ENCODE measurements around the gene ARHGEF40. TPM values are rescaled to one million over a fixed set of nuclear protein-coding genes. Genes with fewer than 3 reads are reported as not detected.

Gene ARHGEF40
- total and polyA plus RNA-seq, 10 of the 15 experiments (the other 5 are each of a cell fraction or from before 2014, with no cell fraction given) = 0.03 to 0.31 (median 0.08) TPM; not detected in 2

DNA sequence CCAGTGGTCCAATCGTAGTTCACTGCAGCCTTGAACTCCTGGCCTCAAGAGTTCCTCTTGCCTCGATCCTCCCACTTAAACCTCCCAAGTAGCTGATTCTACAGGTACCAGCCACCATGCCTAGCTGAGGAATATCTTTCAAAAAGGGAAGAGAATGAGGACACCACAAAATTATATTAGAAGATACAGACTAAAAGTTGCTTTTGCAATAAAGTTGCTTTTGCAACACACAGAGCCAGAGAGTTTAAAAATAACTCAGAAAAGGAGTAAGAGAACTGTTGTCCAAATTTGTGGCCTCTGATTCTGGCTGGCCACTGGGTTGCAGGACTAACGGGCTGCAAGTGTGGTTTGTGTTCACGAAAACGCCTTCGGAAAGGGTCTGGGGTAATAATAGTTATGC, 50.6 kb downstream of the ARHGEF40 start (continued):
- TF ChIP-seq, protein P1, sequence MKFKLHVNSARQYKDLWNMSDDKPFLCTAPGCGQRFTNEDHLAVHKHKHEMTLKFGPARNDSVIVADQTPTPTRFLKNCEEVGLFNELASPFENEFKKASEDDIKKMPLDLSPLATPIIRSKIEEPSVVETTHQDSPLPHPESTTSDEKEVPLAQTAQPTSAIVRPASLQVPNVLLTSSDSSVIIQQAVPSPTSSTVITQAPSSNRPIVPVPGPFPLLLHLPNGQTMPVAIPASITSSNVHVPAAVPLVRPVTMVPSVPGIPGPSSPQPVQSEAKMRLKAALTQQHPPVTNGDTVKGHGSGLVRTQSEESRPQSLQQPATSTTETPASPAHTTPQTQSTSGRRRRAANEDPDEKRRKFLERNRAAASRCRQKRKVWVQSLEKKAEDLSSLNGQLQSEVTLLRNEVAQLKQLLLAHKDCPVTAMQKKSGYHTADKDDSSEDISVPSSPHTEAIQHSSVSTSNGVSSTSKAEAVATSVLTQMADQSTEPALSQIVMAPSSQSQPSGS (IDR thresholded peaks at IDR 0.05; ENCODE audit: low read length) = no peak
- TF ChIP-seq TCF7 (IDR thresholded peaks at IDR 0.05; ENCODE audit: borderline replicate concordance) = no peak
- TF ChIP-seq ZNF274 (IDR thresholded peaks at IDR 0.05; ENCODE audit: insufficient read depth, insufficient read length) = no peak
- TF ChIP-seq IRF4 (IDR thresholded peaks at IDR 0.05; ENCODE audit: low read depth, low read length) = no peak

- ATAC-seq (no peak), DNase-seq (ENCODE audit: low read depth, low spot score) (no peak), FAIRE-seq (no peak)
- Histone ChIP-seq H3K4me1 (ENCODE audit: control insufficient read depth, insufficient read depth, low read length) (no peaks in the 10 kb centered on the region), H3K9ac (ENCODE audit: control insufficient read depth, insufficient read depth, low read length) (no peak overlapping the region), H3K9me3 (replicated peaks; ENCODE audit: control insufficient read depth, insufficient read depth, low read length) (no peaks in the 10 kb centered on the region), H2AFZ (ENCODE audit: control insufficient read depth, low read depth, low read length) (no peak overlapping the region), H4K20me1 (ENCODE audit: control insufficient read depth, insufficient read depth) (no peaks in the 10 kb centered on the region), H3K79me2 (ENCODE audit: control insufficient read depth, insufficient read depth, low read length) (no peaks in the 10 kb centered on the region), H3K4me3 (no peak overlapping the region), H3K36me3 (ENCODE audit: control insufficient read depth in 2 of 2, insufficient read depth in 2 of 2, low read length in 1 of 2) (no peaks in the 10 kb centered on the region), H3K4me2 (ENCODE audit: control insufficient read depth, insufficient read depth) (no peak overlapping the region), H3K27ac (ENCODE audit: control insufficient read depth, insufficient read depth) (no peak overlapping the region), H3K27me3 (replicated peaks in 1 of 2; ENCODE audit: control insufficient read depth in 2 of 2, insufficient read depth in 2 of 2, low read length in 1 of 2) (no peaks in the 10 kb centered on the region; a peak in 2 of 4 replicates)
- RAD21 ChIA-PET (ENCODE audit: unreplicated experiment) = no interaction called here
- no TSS peak for BruUV-seq (replicated peaks)
- CTCF ChIA-PET = no interaction called here
- intact Hi-C loops (cut with micrococcal nuclease; ENCODE audit: unreplicated experiment) = no loop called here
- in situ Hi-C loops (cut with MboI) = no loop called here
- 44% methylated on average over 1 of the region's 1 CpG for WGBS (ENCODE audit: insufficient coverage, insufficient replicate concordance, low lambda C conversion rate, missing lambda C conversion rate)
- TF ChIP-seq MYB (IDR thresholded peaks at IDR 0.05; ENCODE audit: borderline replicate concordance, low read depth, low read length) = no peak
- TF ChIP-seq NFXL1 (IDR thresholded peaks at IDR 0.05; ENCODE audit: borderline replicate concordance) = no peak
- TF ChIP-seq ZNF274 (IDR thresholded peaks at IDR 0.05; ENCODE audit: insufficient read depth, insufficient read length) = no peak
- no peak for TF ChIP-seq MEF2A (IDR thresholded peaks at IDR 0.05; ENCODE audit: insufficient read depth, low read depth, low read length)
- no peak for TF ChIP-seq MEF2B (IDR thresholded peaks at IDR 0.05; ENCODE audit: partially characterized antibody, poor library complexity, severe bottlenecking)
- TF ChIP-seq, protein P2, sequence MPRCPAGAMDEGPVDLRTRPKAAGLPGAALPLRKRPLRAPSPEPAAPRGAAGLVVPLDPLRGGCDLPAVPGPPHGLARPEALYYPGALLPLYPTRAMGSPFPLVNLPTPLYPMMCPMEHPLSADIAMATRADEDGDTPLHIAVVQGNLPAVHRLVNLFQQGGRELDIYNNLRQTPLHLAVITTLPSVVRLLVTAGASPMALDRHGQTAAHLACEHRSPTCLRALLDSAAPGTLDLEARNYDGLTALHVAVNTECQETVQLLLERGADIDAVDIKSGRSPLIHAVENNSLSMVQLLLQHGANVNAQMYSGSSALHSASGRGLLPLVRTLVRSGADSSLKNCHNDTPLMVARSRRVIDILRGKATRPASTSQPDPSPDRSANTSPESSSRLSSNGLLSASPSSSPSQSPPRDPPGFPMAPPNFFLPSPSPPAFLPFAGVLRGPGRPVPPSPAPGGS (IDR thresholded peaks at IDR 0.05; ENCODE audit: borderline replicate concordance, insufficient read depth, low read depth, low read length, poor library complexity, severe bottlenecking) = no peak
- no peak for TF ChIP-seq SRF (IDR thresholded peaks at IDR 0.05; ENCODE audit: low read depth in 2 of 2, low read length in 2 of 2)
- TF ChIP-seq, protein P3, sequence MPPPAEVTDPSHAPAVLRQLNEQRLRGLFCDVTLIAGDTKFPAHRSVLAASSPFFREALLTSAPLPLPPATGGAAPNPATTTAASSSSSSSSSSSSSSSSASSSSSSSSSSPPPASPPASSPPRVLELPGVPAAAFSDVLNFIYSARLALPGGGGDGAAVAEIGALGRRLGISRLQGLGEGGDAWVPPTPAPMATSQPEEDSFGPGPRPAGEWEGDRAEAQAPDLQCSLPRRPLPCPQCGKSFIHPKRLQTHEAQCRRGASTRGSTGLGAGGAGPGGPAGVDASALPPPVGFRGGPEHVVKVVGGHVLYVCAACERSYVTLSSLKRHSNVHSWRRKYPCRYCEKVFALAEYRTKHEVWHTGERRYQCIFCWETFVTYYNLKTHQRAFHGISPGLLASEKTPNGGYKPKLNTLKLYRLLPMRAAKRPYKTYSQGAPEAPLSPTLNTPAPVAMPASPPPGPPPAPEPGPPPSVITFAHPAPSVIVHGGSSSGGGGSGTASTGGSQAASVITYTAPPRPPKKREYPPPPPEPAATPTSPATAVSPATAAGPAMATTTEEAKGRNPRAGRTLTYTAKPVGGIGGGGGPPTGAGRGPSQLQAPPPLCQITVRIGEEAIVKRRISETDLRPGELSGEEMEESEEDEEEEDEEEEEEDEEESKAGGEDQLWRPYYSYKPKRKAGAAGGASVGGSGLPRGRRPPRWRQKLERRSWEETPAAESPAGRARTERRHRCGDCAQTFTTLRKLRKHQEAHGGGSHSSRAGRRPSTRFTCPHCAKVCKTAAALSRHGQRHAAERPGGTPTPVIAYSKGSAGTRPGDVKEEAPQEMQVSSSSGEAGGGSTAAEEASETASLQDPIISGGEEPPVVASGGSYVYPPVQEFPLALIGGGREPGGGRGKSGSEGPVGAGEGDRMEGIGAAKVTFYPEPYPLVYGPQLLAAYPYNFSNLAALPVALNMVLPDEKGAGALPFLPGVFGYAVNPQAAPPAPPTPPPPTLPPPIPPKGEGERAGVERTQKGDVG (CRISPR knock-in tag; IDR thresholded peaks at IDR 0.05) = no peak
- SMC1A ChIA-PET (ENCODE audit: uncharacterized antibody, unreplicated experiment) = no interaction called here
- POLR2A ChIA-PET = interaction anchor here (0.7 kb wide), 1 partner anchor 21 kb away, joined by 5 read pairs; no protein-coding TSS in a partner anchor
Observed at GRCh38 chr14:21121122-21121521, 51.0 kb downstream of the ARHGEF40 start.

All from GM12878 (cell line).